RPMI7951 (cell line): ENCODE results near the gene LILRA6. TPM values are rescaled to one million over a fixed set of nuclear protein-coding genes. Genes with fewer than 3 reads are reported as not detected.
A peak's percentile ranks its signal among the peaks of the same experiment; 100 is the strongest.
"Not testable (repeated sequence)": the region's sequence is repeated elsewhere in the genome, so short reads cannot be mapped to it uniquely, and the experiment has no call there.

Experiments
- DNase-seq: peaks from one replicate; pipeline ENCODE4 v3.0.0-alpha.2; 2012; ENCODE audit warnings: low read depth
- total RNA-seq: library from RNA; depleted of rRNA; stranded (reverse); fragments of >200 nt; shearing (Covaris generic); gene quantifications from 2 replicates; pipeline ENCODE4 v1.2.3, GENCODE V29; 2014

Gene LILRA6
- total RNA-seq, 1 experiment from 2014 or later = not detected

DNA sequence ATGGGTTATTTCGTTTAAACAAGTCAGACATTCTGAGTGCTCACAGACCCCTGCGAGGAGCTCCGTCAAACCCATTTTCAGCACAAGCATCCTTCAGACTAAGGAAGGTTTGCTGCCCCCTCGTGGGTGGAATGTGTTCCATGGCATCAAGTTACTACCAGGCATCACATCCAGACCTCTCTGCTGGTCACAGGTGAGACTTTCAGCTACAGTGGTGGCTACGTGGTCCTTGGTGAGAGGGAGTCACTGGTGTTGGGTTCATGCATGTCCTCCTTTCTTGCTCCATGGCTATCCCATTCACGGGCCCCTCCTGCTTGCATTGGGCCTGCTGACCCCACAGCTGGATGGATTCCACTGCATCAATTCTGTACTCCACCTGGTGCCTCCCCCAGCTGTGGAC is 23.5 kb upstream of the LILRA6 start:
- peak; percentile 55 for DNase-seq

GRCh38 chr19:54262470-54262869 is 19.9 kb upstream of the LILRA6 start:
- no peak for DNase-seq

- DNase-seq = no peak
These were observed 19.5 kb upstream of the LILRA6 start for GRCh38 chr19:54262066-54262465.

DNA sequence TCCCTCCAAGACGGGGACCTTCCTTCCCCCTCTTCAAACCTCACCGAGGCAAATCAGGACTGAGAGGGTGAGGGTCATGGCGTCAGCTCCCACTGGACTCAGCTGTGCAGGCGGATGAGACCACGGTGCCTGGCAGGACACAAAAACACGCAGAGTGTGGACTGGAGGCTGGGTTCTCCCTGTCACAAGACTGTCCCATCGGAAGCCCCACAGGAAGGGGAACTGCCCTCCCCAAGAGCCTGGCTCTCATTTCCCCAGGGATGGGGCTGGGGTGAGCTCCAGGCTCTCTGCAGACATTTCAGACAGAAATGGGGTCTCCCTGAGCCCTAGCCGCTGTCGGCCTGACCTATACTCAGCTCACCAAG is 14.5 kb upstream of the LILRA6 start, which contains the start of gene LILRB5:
Gene LILRB5, minus strand, starts transcription at position 158 of the 365 bp plus-strand sequence. Its CDS starts 80 bp downstream, at position 78.
- DNase-seq = no peak

DNA sequence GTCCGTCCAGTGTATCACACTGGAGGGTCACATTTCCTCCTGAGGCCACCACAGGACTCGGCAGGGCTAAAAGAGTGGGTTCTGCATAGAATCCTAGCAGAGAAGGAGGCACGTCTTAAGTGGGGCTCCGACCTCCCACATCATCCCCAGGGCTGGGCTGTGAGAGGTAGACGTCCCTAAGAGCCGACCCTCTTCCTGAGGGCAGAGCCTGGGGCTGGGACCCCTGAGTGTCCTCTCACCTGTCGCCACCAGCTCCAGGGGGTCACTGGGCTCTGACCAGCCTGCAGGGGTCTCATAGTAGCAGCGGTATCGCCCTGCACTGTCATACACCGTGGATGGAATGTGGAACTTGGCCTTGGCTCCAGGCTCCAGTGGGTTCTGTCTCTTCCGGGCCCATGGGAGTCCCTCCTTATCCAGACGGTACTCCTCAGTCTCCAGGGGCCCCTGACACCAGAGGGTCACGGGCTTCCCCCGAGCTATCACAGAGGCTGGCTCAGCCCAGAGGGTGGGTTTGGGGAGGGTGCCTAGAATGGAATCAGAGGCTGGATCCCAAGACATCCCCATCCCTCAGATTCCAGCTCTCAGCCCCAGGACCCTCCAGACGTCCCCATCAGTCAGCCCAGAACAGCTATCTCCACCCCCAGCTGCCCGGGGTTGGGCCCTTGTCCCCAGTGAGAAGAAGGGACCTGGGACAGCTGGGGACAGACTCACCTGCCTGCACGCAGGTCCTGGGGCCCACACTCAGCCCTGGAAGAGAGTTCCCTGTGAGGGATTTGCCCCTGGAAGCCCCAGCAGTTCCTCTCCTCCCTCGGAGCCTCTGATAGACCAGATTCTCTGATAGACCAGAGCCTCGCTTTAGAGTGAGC is 13.9 kb upstream of the LILRA6 start:
- no peak for DNase-seq

DNA sequence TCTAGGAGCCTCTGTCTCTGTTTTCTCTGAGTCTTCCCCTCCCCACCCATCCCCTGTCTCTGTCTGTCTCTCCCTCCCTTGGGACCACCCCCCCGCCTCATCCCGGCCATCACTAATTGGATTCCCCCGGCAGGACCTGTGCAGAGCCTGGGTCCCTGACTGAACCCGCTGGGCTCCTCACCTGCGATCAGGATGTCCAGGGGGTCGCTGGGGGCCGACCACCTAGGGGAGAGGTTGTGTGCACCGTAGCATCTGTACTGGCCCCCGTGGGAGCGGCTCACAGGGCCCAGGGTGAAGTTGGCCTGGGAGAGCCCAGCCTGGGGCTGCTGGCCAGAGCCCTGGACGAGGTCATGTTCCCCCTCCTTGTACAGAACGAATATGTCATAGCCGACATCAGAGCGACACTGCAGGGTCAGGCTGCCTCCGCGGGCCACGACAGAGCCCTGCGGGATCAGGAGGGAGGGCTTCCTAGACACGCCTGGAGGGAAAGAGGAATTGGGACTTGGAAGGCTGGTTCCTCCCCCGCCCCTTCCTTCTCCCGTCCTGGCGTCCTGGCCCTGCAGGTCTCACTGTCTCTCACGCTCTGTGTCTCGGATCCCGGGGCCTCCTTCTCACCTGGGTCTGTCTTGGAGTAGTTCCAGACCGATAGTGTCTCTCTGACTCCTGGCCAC is 12.7 kb upstream of the LILRA6 start:
- no peak for DNase-seq

DNA sequence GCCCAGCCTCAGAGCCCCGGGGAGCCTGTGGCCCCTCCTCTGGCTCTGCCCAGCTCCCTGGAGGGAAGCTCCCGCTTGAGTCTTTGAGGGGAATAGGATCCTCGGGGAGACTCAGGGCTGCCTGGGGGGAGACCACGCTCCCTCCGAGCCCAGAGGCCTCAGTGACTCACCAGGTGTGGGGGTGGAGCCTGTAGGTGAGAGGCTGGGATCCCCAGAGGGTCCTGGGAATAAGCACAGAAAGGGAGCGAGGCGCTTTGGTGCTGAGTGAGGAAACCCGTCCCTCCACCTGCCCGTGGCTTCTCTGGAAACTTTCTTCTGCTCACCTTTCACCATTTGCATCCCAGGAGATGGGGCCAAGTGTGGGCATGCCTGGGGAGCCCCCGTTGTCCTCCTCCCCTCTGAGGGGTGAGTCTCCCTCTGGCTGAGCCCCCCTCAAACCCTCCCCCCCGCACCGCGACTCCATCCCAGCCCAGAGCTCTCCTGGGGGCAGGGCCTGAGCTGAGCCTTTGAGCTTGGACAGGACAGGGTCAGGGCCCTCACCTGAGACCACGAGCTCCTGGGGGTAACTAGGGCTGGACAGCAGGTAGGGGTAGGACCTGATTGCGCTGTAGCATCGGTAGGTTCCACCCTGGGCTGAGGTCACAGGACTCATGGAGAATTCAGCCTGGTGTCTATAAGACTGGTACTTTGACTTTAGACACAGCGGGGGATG is 11.8 kb upstream of the LILRA6 start:
- no peak for DNase-seq

DNA sequence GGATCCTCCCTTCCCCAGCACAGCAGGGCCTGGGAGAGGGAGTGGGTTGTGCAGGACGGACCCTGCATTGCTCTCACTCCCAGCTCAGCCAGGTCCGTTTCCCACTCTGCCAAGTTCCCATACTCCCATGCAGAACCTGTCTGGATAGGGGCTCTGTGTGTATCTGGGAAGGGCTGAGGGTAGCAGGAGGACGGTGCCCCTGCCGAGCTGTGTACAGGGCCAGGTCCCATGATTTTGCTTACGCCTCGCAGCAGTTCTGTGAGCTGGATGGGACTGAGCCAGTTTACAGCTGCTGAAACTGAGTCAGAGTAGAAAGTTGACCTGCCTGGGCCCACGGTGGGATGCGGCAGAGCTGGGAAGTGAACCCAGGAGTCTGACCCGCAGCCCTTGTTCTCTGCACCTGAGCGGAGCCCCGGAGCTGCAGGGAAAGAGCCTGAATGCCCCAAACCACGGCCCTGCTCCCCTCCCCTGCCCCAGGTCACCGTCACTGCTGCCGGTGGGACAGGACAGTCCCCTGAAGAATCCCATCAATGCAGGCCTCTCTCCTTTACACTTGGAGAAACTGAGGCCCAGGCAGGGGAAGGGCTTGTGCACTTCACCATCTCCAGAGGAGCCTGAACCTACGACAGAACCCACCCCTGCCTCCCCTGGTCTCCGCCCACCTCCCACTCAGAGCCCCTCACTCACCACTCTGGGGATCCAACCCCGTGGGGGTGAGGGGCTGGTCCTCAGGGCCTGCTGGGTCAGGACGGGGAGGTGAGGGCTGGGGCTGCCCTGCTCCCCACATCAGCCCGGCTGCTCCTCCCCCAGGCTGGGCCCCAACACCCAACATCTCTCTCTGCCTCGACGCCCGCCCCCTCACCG is 11.0 kb upstream of the LILRA6 start:
- no peak for DNase-seq

GRCh38 chr19:54252845-54253244 is 10.3 kb upstream of the LILRA6 start:
- DNase-seq = no peak

GRCh38 chr19:54252243-54252642 is 9.7 kb upstream of the LILRA6 start:
- DNase-seq = no peak

GRCh38 chr19:54248016-54248601 is 5.5 kb upstream of the LILRA6 start:
- peak; percentile 11 for DNase-seq

GRCh38 chr19:54247106-54247930 is 4.7 kb upstream of the LILRA6 start:
- no peak for DNase-seq

- no peak for DNase-seq
These were observed 3.3 kb upstream of the LILRA6 start for GRCh38 chr19:54245936-54246335.

GRCh38 chr19:54243809-54244208 is 1.2 kb upstream of the LILRA6 start:
- DNase-seq = not testable (repeated sequence)

DNA sequence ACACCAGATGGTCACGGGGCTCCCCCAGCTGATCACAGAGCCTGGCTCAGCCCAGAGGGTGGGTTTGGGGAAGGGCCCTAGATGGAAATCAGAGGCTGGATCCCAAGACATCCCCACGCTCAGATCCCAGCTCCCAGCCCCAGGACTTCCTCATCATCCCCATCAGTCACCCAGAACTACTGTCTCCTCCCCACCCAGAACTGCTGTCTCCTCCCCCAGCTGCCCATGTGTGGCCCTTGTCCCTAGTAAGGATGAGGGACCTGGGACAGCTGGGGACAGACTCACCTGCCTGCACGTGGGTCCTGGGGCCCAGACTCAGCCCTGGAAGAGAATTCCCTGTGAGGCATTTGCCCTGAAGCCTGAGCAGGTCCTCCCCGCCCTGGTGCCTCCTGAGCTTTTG is 356 bp downstream of the LILRA6 start:
- not testable (repeated sequence) for DNase-seq

DNA sequence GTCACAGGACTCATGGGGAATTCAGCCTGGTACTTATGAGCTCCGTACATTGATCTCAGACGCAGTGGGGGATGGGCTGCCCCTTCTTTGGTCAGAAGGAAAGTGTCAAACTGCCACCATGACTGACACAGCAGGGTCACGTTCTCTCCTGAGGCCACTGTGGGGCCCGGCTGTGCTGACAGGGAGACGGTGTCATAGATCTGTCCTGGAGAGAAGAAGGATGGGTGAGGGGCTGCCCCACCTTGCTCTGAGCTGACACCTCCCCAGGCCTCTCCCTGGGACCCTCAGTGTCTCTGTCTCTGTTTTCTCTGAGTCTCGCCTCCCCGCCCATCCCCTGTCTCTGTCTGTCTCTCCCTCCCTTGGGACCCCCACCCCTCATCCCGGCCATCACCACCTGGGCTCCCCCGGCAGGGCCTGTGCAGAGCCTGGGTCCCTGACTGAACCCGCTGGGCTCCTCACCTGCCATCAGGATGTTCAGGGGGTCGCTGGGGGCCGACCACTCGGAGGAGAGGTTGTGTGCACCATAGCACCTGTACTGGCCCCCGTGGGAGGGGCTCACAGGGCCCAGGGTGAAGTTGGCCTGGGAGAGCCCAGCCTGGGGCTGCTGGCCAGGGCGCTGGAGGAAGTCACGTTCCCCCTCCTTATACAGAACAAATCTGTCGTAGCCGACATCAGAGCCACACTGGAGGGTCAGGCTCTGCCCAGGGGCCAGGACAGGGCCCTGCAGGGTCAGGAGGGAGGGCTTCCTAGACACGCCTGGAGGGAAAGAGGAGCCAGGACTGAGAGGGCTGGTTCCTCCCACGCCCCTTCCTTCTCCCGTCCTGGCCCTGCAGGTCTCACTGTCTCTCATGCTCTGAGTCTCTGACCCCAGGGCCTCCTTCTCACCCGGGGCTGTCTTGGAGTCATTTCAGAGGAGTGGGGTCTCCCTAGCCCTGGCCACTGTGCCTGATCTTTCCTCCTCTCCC is 1.9 kb downstream of the LILRA6 start:
- DNase-seq = not testable (repeated sequence)

- not testable (repeated sequence) for DNase-seq
These were observed 2.9 kb downstream of the LILRA6 start for GRCh38 chr19:54239491-54240371.

DNA sequence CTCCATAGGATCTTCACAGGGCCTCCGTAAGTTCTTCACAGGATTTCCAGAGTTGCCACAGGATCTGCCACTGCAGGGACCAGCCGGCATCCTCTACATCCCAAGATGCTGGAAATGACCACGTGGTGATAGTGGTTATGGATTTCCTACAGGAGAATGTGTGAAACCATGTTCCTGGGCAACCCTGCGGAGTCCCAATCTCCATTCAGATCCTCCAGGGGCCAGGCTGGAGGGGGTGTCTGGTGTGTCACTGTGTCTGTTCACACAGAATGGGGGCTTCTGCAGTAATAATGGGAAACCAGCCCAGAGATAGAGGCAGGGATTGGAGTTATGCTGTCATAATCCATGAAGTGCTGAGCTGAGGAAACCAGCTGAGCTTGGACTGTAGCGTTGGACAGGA is 8.6 kb downstream of the LILRA6 start:
- no peak for DNase-seq
